Neuronal stem cell (in vitro differentiated cells): Measurements from ENCODE around the gene CUX1.
"Not testable (repeated sequence)": the region's sequence is repeated elsewhere in the genome, so short reads cannot be mapped to it uniquely, and the experiment has no call there.

Experiments used
- DNase-seq: peaks from one replicate; pipeline ENCODE4 v3.0.0-alpha.2; 2013; ENCODE audit warnings: low spot score
- H2AFZ ChIP-seq: one replicate; pipeline ENCODE4 v1.6.1; 2013; ENCODE audit warnings: mild to moderate bottlenecking, low read length, inconsistent platforms
- H2AK5ac ChIP-seq: 2 replicates; pipeline ENCODE4 v1.6.1; 2013; ENCODE audit warnings: low read depth, mild to moderate bottlenecking, inconsistent platforms, low read length, moderate library complexity, mixed read lengths
- H2BK120ac ChIP-seq: 2 replicates; pipeline ENCODE4 v1.6.1; 2013; ENCODE audit warnings: low read depth, mild to moderate bottlenecking, inconsistent platforms, low read length, moderate library complexity, mixed read lengths
- H2BK12ac ChIP-seq: one replicate; pipeline ENCODE4 v1.6.1; 2013; ENCODE audit warnings: low read length, inconsistent platforms
- H2BK15ac ChIP-seq: 2 replicates; pipeline ENCODE4 v1.6.1; 2013; ENCODE audit warnings: mild to moderate bottlenecking, low read length, inconsistent platforms, mixed read lengths
- H2BK5ac ChIP-seq: one replicate; pipeline ENCODE4 v1.6.1; 2013; ENCODE audit warnings: inconsistent platforms, mild to moderate bottlenecking, low read length, moderate library complexity
- H3K14ac ChIP-seq: one replicate; pipeline ENCODE4 v1.6.1; 2013; ENCODE audit warnings: low read length, inconsistent platforms
- H3K18ac ChIP-seq: 2 replicates; pipeline ENCODE4 v1.6.1; 2013; ENCODE audit warnings: low read length, inconsistent platforms
- H3K23ac ChIP-seq: 2 replicates; pipeline ENCODE4 v1.6.1; 2013; ENCODE audit warnings: low read depth, mild to moderate bottlenecking, mixed read lengths, low read length, inconsistent platforms; ENCODE audit not compliant: poor library complexity
- H3K27ac ChIP-seq: replicated peaks from 3 replicates; pipeline ENCODE4 v1.5.1; 2013; ENCODE audit warnings: low read length, inconsistent platforms
- H3K27me3 ChIP-seq, 3 experiments: 2 replicates each; pipeline ENCODE4 v1.6.1; 2013; ENCODE audit warnings: low read length in 3 of 3, mild to moderate bottlenecking in 2 of 3, inconsistent platforms in 1 of 3, low read depth in 1 of 3, mixed read lengths in 1 of 3, moderate library complexity in 1 of 3; ENCODE audit not compliant: control insufficient read depth in 3 of 3, insufficient read depth in 3 of 3
- H3K36me3 ChIP-seq, 2 donors: replicated peaks in 1 of 2; 2 replicates each; pipeline ENCODE4 v1.6.1; 2013; ENCODE audit warnings: low read length in 2 of 2; ENCODE audit not compliant: control insufficient read depth in 2 of 2, insufficient read depth in 2 of 2
- H3K4ac ChIP-seq: 2 replicates; pipeline ENCODE4 v1.6.1; 2013; ENCODE audit warnings: inconsistent platforms, mild to moderate bottlenecking, low read length, moderate library complexity
- H3K4me1 ChIP-seq, 2 donors: 1 replicate in 1 of 2; 2 replicates in 1 of 2; pipeline ENCODE4 v1.6.1; 2013; ENCODE audit warnings: low read length in 2 of 2, low read depth in 1 of 2; ENCODE audit not compliant: control insufficient read depth in 2 of 2, insufficient read depth in 1 of 2
- H3K4me2 ChIP-seq: one replicate; pipeline ENCODE4 v1.6.1; 2013; ENCODE audit warnings: mild to moderate bottlenecking, low read length, inconsistent platforms; ENCODE audit not compliant: insufficient read depth, poor library complexity, severe bottlenecking
- H3K4me3 ChIP-seq, 2 donors: 2 replicates each; pipeline ENCODE4 v1.5.1; 2013; ENCODE audit warnings: low read length in 2 of 2, mild to moderate bottlenecking in 2 of 2, inconsistent platforms in 1 of 2, moderate library complexity in 1 of 2
- H3K79me1 ChIP-seq: one replicate; pipeline ENCODE4 v1.6.1; 2013; ENCODE audit warnings: low read depth, mild to moderate bottlenecking, inconsistent platforms, low read length, moderate library complexity
- H3K9ac ChIP-seq: one replicate; pipeline ENCODE4 v1.6.1; 2013; ENCODE audit warnings: mild to moderate bottlenecking, low read depth, low read length, inconsistent platforms; ENCODE audit not compliant: poor library complexity
- H3K9me3 ChIP-seq, 2 donors: replicated peaks in 1 of 2; 2 replicates each; pipeline versions ENCODE3 to v1.6.1; 2013; ENCODE audit warnings: low read length in 2 of 2, mild to moderate bottlenecking in 2 of 2, inconsistent platforms in 1 of 2, low read depth in 1 of 2, mixed read lengths in 1 of 2, moderate library complexity in 1 of 2; ENCODE audit not compliant: control insufficient read depth in 2 of 2, insufficient read depth in 1 of 2
- H4K8ac ChIP-seq: one replicate; pipeline ENCODE4 v1.6.1; 2013; ENCODE audit warnings: low read depth, mild to moderate bottlenecking, inconsistent platforms, low read length, moderate library complexity
- H4K91ac ChIP-seq: one replicate; pipeline ENCODE4 v1.6.1; 2013; ENCODE audit warnings: low read length, low read depth, mild to moderate bottlenecking, inconsistent platforms; ENCODE audit not compliant: poor library complexity
- WGBS, 2 donors: extraction: QIAGEN DNeasy Blood & Tissue Kit; methylation state at CpG; one replicate each; pipeline ENCODE4 v1.1.7; 2013; ENCODE audit warnings: missing lambda C conversion rate in 2 of 2, mixed read lengths in 1 of 2; ENCODE audit not compliant: insufficient read length in 2 of 2, insufficient replicate concordance in 1 of 2; ENCODE audit errors: extremely low coverage in 2 of 2; 5-methylcytosine and 5-hydroxymethylcytosine counted together

CUX1 gene

DNA sequence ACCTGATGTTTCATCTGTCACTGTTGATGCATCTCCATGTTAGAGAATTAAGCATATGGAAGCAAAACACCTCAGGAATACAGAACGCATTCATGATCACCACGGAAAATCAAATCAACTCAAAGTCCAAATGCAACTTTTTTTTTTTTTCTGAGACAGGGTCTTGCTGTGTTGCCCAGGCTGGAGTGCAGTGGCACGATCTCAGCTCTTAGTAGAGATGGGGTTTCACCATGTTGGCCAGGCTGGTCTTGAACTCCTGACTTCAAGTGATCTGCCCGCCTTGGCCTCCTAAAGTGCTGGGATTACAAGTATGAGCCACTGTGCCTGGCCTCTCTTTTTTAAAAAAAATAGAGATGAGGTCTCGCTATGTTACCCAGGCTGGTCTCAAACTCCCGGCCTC, 50.3 kb downstream of the CUX1 start:
- Histone ChIP-seq H3K9ac (peak overlapping the region; percentile 66), H3K14ac (peak overlapping the region; percentile 58), H2BK12ac (peak overlapping the region; percentile 88), H3K23ac (peak overlapping the region; percentile 94), H3K79me1 (peaks cover 28% of the 10 kb centered on the region), H3K4me1 (peaks cover 4 to 12% of the 10 kb centered on the region in 2 donors)
- not testable (repeated sequence) for H3K4ac ChIP-seq, H4K91ac ChIP-seq, H2BK5ac ChIP-seq, DNase-seq, H2AFZ ChIP-seq, H3K4me2 ChIP-seq, H3K27ac ChIP-seq, H3K18ac ChIP-seq, H2AK5ac ChIP-seq, H3K27me3 ChIP-seq, H4K8ac ChIP-seq, H3K4me3 ChIP-seq, H3K36me3 ChIP-seq, H2BK15ac ChIP-seq, H2BK120ac ChIP-seq, H3K9me3 ChIP-seq
- no CpG with 5 or more reads among the region's 6 CpGs for WGBS, 2 donors

GRCh38 chr7:101868191-101868950, 50.9 kb downstream of the CUX1 start:
- Histone ChIP-seq H2AK5ac (peak overlapping the region; percentile 78), H3K27ac (no peak overlapping the region), H3K36me3 (no peaks in the 10 kb centered on the region), H2AFZ (no peak overlapping the region), H4K91ac (no peak overlapping the region), H3K4me3 (no peak overlapping the region), H2BK120ac (no peak overlapping the region), H4K8ac (no peak overlapping the region), H2BK15ac (no peak overlapping the region), H3K27me3 (no peaks in the 10 kb centered on the region), H3K79me1 (peaks cover 28% of the 10 kb centered on the region), H3K9me3 (peaks cover 0 to 3% of the 10 kb centered on the region in 2 donors), H3K23ac (no peak overlapping the region), H2BK5ac (no peak overlapping the region), H3K18ac (peak overlapping the region; percentile 41), H3K14ac (no peak overlapping the region), H3K4me1 (peaks cover 4 to 12% of the 10 kb centered on the region in 2 donors), H3K4ac (no peak overlapping the region), H2BK12ac (no peak overlapping the region), H3K9ac (no peak overlapping the region), H3K4me2 (no peak overlapping the region)
- no peak for DNase-seq
- WGBS, 2 donors: no CpG with 5 or more reads among the region's 11 CpGs

DNA sequence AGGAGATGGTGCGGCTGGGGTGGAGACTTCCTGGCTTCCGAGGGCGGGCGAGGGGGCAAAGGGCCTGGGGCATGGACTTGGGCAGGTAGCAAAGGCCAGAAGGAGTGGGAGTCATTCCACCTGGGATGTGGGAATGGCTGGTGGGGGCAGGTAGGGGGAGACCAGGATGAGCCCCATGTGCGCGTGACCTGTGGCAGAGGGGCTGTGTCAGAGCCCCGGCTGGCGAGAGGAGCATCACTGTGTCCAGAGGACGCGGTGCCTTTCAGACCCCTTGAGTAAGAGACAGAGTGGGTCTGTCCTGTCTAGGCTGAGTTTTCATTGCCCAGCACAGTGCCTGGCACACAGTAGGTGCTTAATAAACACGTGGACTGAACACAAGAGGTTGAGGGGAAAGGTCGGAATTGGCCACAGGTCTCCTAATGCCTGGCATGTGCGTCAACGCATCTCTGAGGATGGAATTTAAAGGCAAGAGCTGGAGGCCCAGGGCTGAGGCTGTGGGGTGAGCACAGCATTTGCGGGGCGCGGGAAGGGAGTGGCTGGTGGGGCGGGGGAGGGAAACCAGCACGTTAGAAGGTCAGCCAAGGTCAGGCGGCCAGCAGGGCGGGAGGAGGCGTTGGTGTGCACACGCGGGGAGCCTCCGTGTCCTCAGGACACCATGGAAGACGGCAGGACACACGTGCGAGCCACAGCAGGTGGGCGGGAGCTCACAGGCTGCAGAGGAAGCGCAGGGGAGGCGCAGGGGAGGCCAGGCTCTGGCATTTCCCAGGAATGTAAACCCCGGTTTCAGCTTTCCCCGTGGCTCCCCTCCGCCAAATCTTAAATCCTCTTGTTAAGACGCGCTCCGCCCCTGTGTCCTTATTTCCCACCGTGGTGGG, 51.8 kb downstream of the CUX1 start:
- Histone ChIP-seq H3K27ac (peak overlapping the region; percentile 20), H2BK15ac (no peak overlapping the region), H2AFZ (no peak overlapping the region), H3K9ac (peak overlapping the region; percentile 14), H3K79me1 (peaks cover 24% of the 10 kb centered on the region), H2AK5ac (peak overlapping the region; percentile 78), H2BK12ac (no peak overlapping the region), H4K8ac (no peak overlapping the region), H3K4me1 (peaks cover 8 to 12% of the 10 kb centered on the region in 2 donors), H4K91ac (no peak overlapping the region), H3K4me3 (no peak overlapping the region), H3K9me3 (peaks cover 0 to 3% of the 10 kb centered on the region in 2 donors), H3K4me2 (no peak overlapping the region), H2BK5ac (peak overlapping the region; percentile 42), H3K27me3 (no peaks in the 10 kb centered on the region), H3K14ac (peak overlapping the region; percentile 63), H2BK120ac (peak overlapping the region; percentile 5), H3K4ac (no peak overlapping the region), H3K36me3 (no peaks in the 10 kb centered on the region), H3K18ac (peak overlapping the region; percentile 65), H3K23ac (peak overlapping the region; percentile 83)
- no CpG with 5 or more reads among the region's 38 CpGs for WGBS, 2 donors
- DNase-seq: no peak

- H3K27me3 ChIP-seq: no peaks in the 10 kb centered on the region
- no peak overlapping the region for H2BK120ac ChIP-seq
- no peak overlapping the region for H2BK12ac ChIP-seq
- H3K79me1 ChIP-seq: peaks cover 24% of the 10 kb centered on the region
- no peak overlapping the region for H2AFZ ChIP-seq
- no peaks in the 10 kb centered on the region for H3K36me3 ChIP-seq
- no peak overlapping the region for H3K14ac ChIP-seq
- H2BK15ac ChIP-seq: no peak overlapping the region
- H3K4me2 ChIP-seq: no peak overlapping the region
- no peak overlapping the region for H3K4me3 ChIP-seq
- H3K4ac ChIP-seq: no peak overlapping the region
- peak overlapping the region; percentile 20 for H3K27ac ChIP-seq
- H3K18ac ChIP-seq: peak overlapping the region; percentile 65
- H3K9ac ChIP-seq: no peak overlapping the region
- DNase-seq: no peak
- WGBS, 2 donors: no CpG with 5 or more reads among the region's 7 CpGs
- H4K91ac ChIP-seq: no peak overlapping the region
- peak overlapping the region; percentile 42 for H2BK5ac ChIP-seq
- no peak overlapping the region for H3K23ac ChIP-seq
- peaks cover 8 to 17% of the 10 kb centered on the region in 2 donors for H3K4me1 ChIP-seq
- H3K9me3 ChIP-seq: peaks cover 0 to 3% of the 10 kb centered on the region in 2 donors
- H4K8ac ChIP-seq: no peak overlapping the region
- peak overlapping the region; percentile 33 for H2AK5ac ChIP-seq
Observed at GRCh38 chr7:101869901-101870290, 52.5 kb downstream of the CUX1 start.
